ENCODE data around the gene CAMK1G.

The CAMK1G gene

GRCh38 chr1:209565759-209566678 is 17.5 kb upstream of the CAMK1G start:
- peak in 12 of 14 donors; percentile 16 to 75 (median 51) for DNase-seq

DNA sequence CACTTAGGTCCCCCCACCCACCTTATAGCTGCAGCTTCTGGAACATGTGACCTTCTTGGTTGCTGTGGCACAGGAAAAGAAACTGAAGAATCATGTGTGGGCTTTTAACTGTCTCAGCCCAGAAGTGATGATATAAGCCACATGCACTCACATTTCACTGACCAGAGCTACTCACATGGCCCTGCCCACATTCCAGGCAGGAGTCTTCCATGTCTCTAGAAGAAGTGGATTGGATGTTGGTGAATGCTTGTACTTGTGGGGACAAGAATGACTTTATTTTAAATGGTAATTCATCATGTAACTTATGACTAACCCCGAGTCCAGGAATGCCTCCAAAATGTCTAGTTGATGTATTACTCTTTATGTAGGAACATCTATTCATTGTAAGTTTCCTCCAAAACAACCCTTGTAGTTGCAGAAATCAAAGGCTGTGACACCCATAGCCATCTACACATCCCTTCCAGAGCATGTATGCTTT is 15.8 kb upstream of the CAMK1G start:
- DNase-seq, result no peak

GRCh38 chr1:209569455-209570207 is 13.9 kb upstream of the CAMK1G start:
- DNase-seq, result peak in 10 of 14 donors; percentile 4 to 49 (median 13)

DNA sequence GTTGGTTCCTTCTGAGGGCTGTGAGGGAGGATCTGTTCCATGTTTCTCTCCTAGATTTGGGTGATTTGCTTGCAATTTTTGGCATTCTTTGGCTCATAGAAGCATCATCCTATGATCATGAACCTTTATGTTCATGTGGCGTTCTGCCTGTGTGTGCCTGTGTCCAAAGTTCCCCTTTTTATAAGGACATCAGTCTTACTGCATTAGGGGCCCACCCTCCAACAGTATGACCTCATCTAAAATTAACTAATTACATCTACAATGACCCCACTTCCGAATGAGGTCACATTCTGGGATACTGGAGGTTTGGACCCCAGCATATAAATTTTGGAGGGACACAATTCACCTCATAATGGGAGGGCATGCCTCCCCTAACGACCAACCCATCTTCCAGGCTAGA is 12.8 kb upstream of the CAMK1G start:
- no peak for DNase-seq

DNA sequence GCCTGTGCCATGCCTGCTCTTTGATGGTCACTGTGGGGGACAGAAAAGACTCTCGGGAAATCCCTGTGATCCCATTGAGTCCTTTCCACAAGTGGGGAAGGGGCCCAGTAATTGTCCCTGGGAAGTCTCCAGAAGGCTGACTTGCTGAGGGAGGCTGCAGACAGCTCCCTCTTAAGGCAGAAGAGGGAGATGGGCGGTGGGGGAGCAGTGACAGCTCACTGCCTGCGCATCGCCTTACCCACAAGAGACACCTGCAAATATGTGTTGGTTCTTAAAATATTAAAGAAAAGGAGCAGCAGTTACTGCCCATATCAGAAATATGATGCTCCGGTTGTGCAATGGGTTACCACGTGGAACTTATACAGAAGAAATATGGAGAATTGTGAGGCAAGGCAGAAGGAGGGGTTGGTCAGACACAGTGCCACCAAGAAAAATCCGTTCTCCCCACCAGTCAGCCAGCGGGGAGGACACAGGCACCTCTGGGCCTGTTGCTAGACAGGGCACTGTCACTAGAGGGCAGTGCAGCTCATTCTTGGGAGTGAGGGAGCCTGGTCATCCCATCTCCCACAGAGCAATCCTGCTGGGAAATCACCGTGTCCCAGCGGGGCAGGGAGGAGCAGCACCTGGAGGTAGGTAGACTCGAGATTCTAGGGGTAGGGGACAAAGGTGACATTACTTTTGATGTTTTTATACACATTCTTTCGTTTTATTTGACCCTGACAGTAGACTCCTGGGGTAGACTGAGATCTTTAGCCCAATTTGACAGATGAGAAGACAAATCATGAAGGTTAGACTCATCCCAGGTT is 6.9 kb upstream of the CAMK1G start:
- peak in 13 of 14 donors; percentile 8 to 77 (median 43) for DNase-seq

- DNase-seq, result no peak
These were observed 6.2 kb upstream of the CAMK1G start for GRCh38 chr1:209577346-209577745.

- no peak for DNase-seq
These were observed 2.9 kb upstream of the CAMK1G start for GRCh38 chr1:209580577-209580976.

- DNase-seq, result peak in 1 of 14 donors; percentile 4
These were observed 738 bp downstream of the CAMK1G start for GRCh38 chr1:209584231-209584672.

- DNase-seq, result no peak
These were observed 1.7 kb downstream of the CAMK1G start for GRCh38 chr1:209585197-209585596.

- peak in 11 of 14 donors; percentile 12 to 68 (median 40) for DNase-seq
These were observed 2.2 kb downstream of the CAMK1G start for GRCh38 chr1:209585672-209586071.

- DNase-seq, result no peak
These were observed 2.8 kb downstream of the CAMK1G start for GRCh38 chr1:209586221-209586740.

DNA sequence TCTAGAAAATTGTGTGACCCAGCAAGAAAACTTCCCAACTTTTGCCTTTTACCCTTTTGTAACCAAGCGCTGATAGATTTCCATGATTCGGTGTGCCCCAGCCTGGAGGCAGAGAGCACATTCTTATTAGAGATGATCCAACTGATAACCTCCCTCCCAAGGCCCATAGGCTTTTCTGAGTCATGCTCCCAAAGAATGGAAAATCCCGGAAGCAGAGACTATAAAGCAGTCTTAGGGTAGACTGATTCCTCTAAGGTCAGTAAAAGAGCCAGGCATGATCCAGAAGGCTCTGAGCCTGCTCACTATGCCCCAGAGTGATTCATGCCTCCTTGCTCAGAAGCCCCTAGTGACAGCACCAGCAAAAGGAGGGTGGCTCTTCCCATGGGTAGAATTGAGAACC is 4.3 kb downstream of the CAMK1G start:
- no peak for DNase-seq

DNA sequence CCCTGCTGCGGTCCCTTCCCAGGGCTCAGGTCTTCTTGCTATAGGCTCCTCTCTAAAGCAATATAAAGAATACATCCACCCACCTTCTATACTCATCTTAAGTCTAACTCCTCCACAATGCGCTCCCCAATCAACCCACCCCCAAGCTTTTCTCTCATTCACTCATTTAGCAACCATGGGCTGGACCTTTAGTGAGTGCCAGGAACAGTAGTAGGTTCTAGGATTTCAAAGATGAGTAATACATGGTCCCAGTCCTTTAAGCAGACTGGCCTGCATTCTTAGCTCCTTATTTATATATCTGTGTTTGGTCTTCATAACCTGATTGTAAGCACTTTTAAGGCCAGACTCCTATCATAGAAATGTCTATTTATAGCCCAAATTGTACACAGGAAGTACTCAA is 5.9 kb downstream of the CAMK1G start:
- DNase-seq, result no peak

DNA sequence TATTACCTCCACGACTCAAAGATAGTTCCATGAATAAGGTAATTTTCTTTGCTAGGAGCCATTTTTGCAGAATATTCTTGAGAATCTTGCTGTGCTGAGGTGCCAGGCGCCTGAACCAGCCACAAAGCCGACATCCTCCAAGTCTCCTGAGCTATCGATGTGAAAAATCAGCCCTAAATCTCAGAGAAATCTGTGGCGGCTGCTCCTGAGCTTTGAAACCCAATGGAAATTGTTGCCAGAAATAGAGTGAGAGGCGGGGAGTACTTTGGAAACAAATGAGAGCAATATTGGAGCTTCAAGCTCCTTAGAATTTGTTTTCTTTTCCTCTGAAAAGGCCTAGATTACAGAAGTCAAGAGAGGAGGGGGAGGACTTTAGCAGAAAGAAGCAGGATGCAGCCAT is 6.3 kb downstream of the CAMK1G start:
- DNase-seq, result no peak

- DNase-seq, result peak in 3 of 14 donors; percentile 9 to 14 (median 12)
These were observed 6.9 kb downstream of the CAMK1G start for GRCh38 chr1:209590405-209590804.

GRCh38 chr1:209593747-209594146 is 10.2 kb downstream of the CAMK1G start:
- no peak for DNase-seq

- DNase-seq, result no peak
These were observed 10.9 kb downstream of the CAMK1G start for GRCh38 chr1:209594440-209594839.

- DNase-seq, result no peak
These were observed 11.5 kb downstream of the CAMK1G start for GRCh38 chr1:209595028-209595427.

DNA sequence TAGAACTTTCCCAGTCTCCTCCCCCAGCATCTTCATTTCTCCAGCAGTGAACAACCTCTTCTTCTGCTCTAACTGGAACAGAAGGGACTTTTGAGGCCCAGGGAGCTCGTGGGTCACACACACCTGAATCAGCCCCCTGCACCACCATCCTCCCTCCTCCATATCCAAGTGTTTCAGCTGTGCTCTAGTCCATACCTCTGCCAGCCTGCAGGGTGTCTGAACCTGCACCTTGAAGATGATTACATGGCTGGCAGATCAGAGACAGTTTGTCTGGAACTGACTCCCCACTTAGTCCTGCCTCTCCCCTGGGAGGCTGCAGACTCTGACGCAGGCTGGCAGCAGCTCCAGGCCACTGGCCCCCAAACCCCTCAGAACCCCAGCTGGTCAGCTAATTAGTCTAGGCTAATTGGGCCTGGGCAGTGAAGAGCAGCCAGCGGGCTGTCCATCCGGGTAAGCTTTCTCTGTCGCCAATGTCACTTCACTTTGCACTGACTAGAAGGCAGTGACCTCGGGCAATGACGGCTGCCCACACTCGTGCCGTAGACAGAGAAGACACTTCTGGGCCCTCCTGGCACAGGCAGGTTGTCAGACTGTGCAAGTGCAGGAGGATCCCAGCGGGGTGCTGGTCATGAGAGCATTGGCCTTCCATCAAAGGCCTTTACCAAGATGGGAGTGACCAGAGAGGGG is 12.2 kb downstream of the CAMK1G start:
- no peak for DNase-seq

DNA sequence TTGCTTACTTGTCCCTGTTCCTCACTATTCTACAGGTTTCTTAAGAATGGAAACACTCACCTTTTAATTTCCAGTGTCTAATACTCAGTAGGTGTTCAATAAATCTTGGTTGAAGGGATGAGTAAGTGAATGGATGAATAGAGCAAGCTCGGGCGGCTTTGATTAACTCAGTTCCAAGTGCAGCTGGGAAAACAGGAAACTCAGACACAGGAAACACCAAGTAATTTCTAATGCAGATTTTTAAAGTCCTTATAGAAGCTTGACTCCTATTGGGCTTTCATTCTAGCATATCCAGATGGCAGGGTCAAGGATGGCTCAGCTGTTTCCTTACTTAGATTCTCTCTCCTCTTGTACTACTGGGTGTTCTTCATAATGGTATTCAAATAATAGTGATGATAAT is 14.0 kb downstream of the CAMK1G start:
- DNase-seq, result no peak

- no peak for DNase-seq
These were observed 14.7 kb downstream of the CAMK1G start for GRCh38 chr1:209598227-209598626.

DNA sequence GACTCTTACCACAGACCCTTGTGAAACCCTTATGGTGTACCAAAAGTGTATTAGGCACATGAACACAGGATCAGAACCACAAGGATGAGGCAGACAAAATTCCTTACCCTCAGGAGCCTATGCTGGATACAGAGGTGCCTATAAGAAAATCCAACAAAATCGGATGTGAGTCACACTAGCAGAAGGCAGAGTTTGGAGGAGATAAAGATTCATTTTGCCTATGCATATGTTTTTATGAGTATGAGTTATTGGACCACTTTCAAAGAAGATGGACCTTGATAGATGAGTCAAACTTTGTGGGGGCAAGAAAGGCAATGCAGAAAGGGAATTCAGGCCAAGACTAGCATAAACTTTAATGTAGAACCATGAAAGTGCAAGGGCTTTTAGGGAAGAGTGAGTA is 17.0 kb downstream of the CAMK1G start:
- no peak for DNase-seq
